Transverse colon (tissue), 4 donors: ENCODE results near the gene GNG7. TPM values are rescaled to one million over a fixed set of nuclear protein-coding genes. Genes with fewer than 3 reads are reported as not detected.

Experiments used
- DNase-seq: peaks from one replicate; pipeline ENCODE4 v3.0.0-alpha.2; 2019
- H3K27ac ChIP-seq, 4 donors: fragments of 200-600 bp; sonication (generic); 2 replicates each; pipeline ENCODE4 v1.5.1; 2016 to 2018; ENCODE audit warnings: inconsistent platforms in 4 of 4
- H3K27me3 ChIP-seq: fragments of 200-600 bp; sonication (generic); 2 replicates; pipeline ENCODE4 v1.5.1; 2017; ENCODE audit warnings: inconsistent platforms
- H3K36me3 ChIP-seq, 4 donors: fragments of 200-600 bp; sonication (generic); 2 replicates each; pipeline ENCODE4 v1.5.1; 2017 to 2019; ENCODE audit warnings: inconsistent platforms in 4 of 4
- H3K4me1 ChIP-seq, 4 donors: fragments of 200-600 bp; sonication (generic); 2 replicates each; pipeline ENCODE4 v1.5.1; 2017 to 2020; ENCODE audit warnings: inconsistent platforms in 4 of 4
- H3K4me3 ChIP-seq, 4 donors: fragments of 200-600 bp; sonication (generic); 1 replicate in 1 of 4; 2 replicates in 3 of 4; pipeline versions ENCODE4 v1.5.1 to v1.6.1; 2017 to 2019; ENCODE audit warnings: inconsistent platforms in 4 of 4
- H3K9me3 ChIP-seq, 2 donors: fragments of 200-600 bp; sonication (generic); 2 replicates each; pipeline ENCODE4 v1.5.1; 2017 to 2019; ENCODE audit warnings: inconsistent platforms in 2 of 2
- EP300 ChIP-seq: sonication (generic); formaldehyde crosslinking; IDR thresholded peaks from one replicate; pipeline ENCODE4 v1.6.1; 2017; ENCODE audit warnings: antibody characterized with exemption, low read depth
- POLR2A ChIP-seq: fragments of 450-650 bp; IDR thresholded peaks from one replicate; pipeline ENCODE4 v1.6.1; 2016; ENCODE audit warnings: antibody characterized with exemption, mild to moderate bottlenecking, moderate library complexity
- POLR2AphosphoS5 ChIP-seq, 3 donors: sonication (generic); formaldehyde crosslinking; IDR thresholded peaks; one replicate each; pipeline ENCODE4 v1.6.1; 2016; ENCODE audit warnings: antibody characterized with exemption in 3 of 3
- WGBS, 2 donors: methylation state at CpG; one replicate each; pipeline ENCODE4 v1.1.5; 2018; ENCODE audit warnings: low coverage in 1 of 2; 5-methylcytosine and 5-hydroxymethylcytosine counted together
- in situ Hi-C, 4 donors: fragments of 200-750 bp; cut with MboI; loops; one replicate each; pipeline versions ENCODE4 v1.15.0 to v1.15.1; 2017; ENCODE audit warnings: low sequenced_read_pairs in 3 of 4, low pct_ligation_motif_present in 1 of 4, low pct_unique_long_range_greater_than_20kb in 1 of 4
- intact Hi-C: fragments of 100-400 bp; cut with DNase I; formaldehyde crosslinking; loops from one replicate; pipeline ENCODE4 v1.15.1; 2023; ENCODE audit warnings: low total_unique reads
- total RNA-seq, 4 donors: library from RNA; depleted of rRNA; stranded (reverse); fragments of >200 nt; gene quantifications; one replicate each; pipeline ENCODE4 v1.1.0, GENCODE V29; 2016
- TF ChIP-seq, protein P1 (sequence below), 5 experiments: fragments of 200-600 bp in 3 of 5; fragments of 450-650 bp in 2 of 5; sonication (generic) in 3 of 5; IDR thresholded peaks; 1 replicate in 2 of 5; 2 replicates in 3 of 5; pipeline ENCODE4 v1.5.1; 2016 to 2017; ENCODE audit warnings: antibody characterized with exemption in 5 of 5, inconsistent platforms in 3 of 5, mild to moderate bottlenecking in 2 of 5, moderate library complexity in 1 of 5

GNG7 gene
- total RNA-seq, 4 donors from 2014 or later: 1.6 to 13.1 (median 4.0) TPM

DNA sequence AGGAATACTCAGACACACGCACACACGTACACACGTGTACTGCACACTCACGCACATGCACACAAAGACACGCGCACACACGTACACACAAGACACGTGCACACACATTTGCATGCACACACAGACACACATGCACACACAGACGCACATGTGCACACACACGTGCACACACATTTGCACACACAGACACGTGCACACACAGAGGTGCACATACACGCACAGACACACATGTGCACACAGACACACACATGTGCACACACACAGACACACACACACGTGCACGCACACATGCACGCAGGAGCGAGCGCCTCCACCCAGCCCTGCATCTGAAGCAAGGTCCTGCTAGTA, 145.4 kb downstream of the GNG7 start:
- Histone ChIP-seq H3K9me3 (no peaks in the 10 kb centered on the region), H3K4me3 (no peak overlapping the region), H3K4me1 (peaks cover 0 to 7% (median 3%) of the 10 kb centered on the region in 4 donors), H3K36me3 (no peaks in the 10 kb centered on the region), H3K27me3 (no peaks in the 10 kb centered on the region), H3K27ac (no peak overlapping the region)
- intact Hi-C loops (no loop called here), in situ Hi-C loops (no loop called here)
- no peak for DNase-seq
- WGBS, 2 donors: 98 to 100% methylated on average over 1 to 17 of the region's 17 CpGs
- TF ChIP-seq POLR2A: no peak
- TF ChIP-seq EP300: no peak
- no peak for TF ChIP-seq POLR2AphosphoS5 (IDR thresholded peaks at IDR 0.05)
- TF ChIP-seq, protein P1, sequence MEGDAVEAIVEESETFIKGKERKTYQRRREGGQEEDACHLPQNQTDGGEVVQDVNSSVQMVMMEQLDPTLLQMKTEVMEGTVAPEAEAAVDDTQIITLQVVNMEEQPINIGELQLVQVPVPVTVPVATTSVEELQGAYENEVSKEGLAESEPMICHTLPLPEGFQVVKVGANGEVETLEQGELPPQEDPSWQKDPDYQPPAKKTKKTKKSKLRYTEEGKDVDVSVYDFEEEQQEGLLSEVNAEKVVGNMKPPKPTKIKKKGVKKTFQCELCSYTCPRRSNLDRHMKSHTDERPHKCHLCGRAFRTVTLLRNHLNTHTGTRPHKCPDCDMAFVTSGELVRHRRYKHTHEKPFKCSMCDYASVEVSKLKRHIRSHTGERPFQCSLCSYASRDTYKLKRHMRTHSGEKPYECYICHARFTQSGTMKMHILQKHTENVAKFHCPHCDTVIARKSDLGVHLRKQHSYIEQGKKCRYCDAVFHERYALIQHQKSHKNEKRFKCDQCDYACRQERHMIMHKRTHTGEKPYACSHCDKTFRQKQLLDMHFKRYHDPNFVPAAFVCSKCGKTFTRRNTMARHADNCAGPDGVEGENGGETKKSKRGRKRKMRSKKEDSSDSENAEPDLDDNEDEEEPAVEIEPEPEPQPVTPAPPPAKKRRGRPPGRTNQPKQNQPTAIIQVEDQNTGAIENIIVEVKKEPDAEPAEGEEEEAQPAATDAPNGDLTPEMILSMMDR (IDR thresholded peaks at IDR 0.05): no peak

DNA sequence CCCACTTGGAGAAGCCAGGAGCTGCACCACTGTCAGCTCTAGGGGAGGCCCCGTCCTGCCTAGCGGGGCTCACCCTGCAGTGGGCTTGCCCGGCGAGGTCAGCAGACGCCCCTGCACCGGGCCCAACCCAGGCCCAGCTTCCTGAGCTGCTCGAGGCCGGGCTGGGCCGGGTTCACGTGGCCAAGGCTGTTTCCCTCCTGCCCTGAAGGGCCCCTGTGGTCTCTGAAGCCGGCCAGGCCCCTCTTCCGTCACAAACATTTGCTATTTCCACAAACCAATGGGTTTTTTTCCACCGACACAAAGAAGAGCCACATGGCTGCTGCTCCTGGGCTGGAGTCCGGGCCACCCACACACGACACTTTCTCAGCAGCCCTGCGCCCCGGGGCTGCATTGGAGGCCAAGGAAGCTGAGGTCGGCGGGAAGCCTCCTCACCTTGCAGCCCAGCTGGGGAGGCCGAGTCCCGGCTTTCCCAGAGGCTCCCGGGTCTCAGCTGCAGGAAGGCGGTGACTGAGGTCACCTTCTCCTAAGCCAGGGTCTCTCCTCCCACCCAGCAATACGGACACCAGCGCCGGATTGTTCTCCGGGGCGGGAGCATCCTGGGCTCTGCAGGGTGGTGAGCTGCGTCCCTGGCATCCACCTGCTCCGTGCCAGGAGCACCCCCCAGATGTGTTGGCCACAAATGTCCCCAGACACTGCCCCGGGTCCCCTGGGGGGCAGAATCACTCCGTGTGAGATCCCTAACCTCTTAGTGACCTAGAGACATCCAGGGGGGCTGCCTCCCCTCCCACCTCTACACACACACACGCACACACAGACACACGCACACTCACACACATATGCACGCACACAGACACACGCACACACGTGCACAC, 146.0 kb downstream of the GNG7 start:
- DNase-seq: no peak
- peaks cover 0 to 11% (median 3%) of the 10 kb centered on the region in 4 donors for H3K4me1 ChIP-seq
- H3K9me3 ChIP-seq: no peaks in the 10 kb centered on the region
- no peak overlapping the region for H3K4me3 ChIP-seq
- intact Hi-C loops (no loop called here), in situ Hi-C loops (no loop called here)
- H3K36me3 ChIP-seq: no peaks in the 10 kb centered on the region
- H3K27me3 ChIP-seq: no peaks in the 10 kb centered on the region
- H3K27ac ChIP-seq: no peak overlapping the region
- TF ChIP-seq EP300 (no peak), POLR2A (no peak), POLR2AphosphoS5 (IDR thresholded peaks at IDR 0.05) (no peak)
- TF ChIP-seq, protein P1 (IDR thresholded peaks at IDR 0.05): no peak
- 85% methylated on average over 31 of the region's 37 CpGs; no CpG with 5 or more reads in 1 of the 2 donors for WGBS, 2 donors

DNA sequence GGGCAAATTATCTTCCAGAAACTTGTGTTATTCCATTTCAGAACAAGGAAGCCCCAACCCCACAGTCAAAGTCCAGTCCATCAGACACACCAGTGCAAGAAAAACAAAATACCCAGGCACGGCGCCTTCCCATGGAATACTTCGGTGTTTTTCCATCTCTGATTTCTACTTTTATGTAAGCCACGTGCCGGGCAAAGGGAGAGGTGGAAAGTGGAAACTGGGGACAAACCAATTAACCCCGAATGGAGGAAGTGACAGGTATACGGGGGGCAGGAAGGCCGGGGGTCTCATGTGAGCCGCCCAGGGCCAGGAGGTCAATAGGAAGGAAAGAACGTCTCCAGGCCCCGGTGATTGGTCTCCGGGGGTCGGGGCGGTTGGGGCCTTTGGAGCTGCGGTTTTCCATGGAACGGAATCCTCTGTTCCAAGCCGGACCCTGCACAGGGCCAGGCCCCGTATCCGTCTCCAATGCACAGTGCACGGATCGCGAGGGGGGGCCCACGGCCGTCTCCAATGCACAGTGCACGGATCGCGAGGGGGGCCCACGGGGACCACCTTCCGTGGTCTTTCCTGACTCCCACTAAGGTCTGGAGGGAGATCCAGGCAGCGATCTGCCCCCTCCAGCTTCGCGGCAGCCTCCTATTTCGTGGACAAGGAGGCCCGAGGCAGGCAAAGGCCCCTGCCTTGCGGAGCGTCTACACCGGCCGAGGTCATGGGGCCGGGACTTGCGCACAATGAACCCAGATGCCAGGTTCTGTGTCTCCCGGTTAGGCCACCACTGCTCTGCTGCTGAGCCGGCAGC, 146.9 kb downstream of the GNG7 start:
- no peak for TF ChIP-seq POLR2A
- TF ChIP-seq POLR2AphosphoS5 (IDR thresholded peaks at IDR 0.05): no peak
- TF ChIP-seq, protein P1 (IDR thresholded peaks at IDR 0.05): no peak
- TF ChIP-seq EP300: no peak
- Histone ChIP-seq H3K36me3 (no peaks in the 10 kb centered on the region), H3K4me1 (peaks cover 0 to 15% (median 5%) of the 10 kb centered on the region in 4 donors), H3K27ac (peak overlapping the region in 1 of 4 donors; percentile 29), H3K4me3 (no peak overlapping the region), H3K9me3 (no peaks in the 10 kb centered on the region), H3K27me3 (no peaks in the 10 kb centered on the region)
- intact Hi-C loops: no loop called here
- WGBS, 2 donors: 84 to 92% methylated on average over 4 to 36 of the region's 42 CpGs
- DNase-seq: no peak
- in situ Hi-C loops: no loop called here

DNA sequence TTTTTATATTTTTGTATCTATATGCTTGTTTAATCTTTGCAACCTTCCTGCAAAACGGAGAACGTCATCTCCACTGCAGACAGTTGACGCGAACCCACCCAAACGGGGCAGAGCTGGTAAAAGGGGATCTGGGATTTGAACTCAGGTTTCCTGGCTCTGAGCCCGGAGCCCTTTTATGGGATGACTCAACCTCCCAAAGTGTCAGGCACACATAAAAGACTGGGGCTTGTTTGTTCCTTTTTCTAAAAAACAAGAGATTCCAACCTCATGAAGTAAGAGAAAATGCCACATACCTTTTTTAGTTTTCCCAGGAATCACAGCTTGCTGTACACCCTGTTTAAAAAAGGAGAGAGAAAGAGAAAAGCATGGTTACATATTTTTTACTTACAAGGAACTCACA, 147.6 kb downstream of the GNG7 start:
- H3K4me3 ChIP-seq: no peak overlapping the region
- H3K4me1 ChIP-seq: peaks cover 5 to 21% (median 11%) of the 10 kb centered on the region in 4 donors
- H3K27ac ChIP-seq: peak overlapping the region in 1 of 4 donors; percentile 29

More for the DNA sequence above, 147.6 kb downstream of the GNG7 start:
- no peak for TF ChIP-seq POLR2A
- TF ChIP-seq, protein P1 (IDR thresholded peaks at IDR 0.05): no peak
- no peak for TF ChIP-seq EP300
- TF ChIP-seq POLR2AphosphoS5 (IDR thresholded peaks at IDR 0.05): no peak
- Histone ChIP-seq H3K27me3 (no peaks in the 10 kb centered on the region), H3K9me3 (no peaks in the 10 kb centered on the region), H3K36me3 (no peaks in the 10 kb centered on the region)
- no peak for DNase-seq
- 61% methylated on average over 6 of the region's 6 CpGs; no CpG with 5 or more reads in 1 of the 2 donors for WGBS, 2 donors
- in situ Hi-C loops: no loop called here
- intact Hi-C loops: no loop called here
